ENCODE results near the gene RAB31.

DNA sequence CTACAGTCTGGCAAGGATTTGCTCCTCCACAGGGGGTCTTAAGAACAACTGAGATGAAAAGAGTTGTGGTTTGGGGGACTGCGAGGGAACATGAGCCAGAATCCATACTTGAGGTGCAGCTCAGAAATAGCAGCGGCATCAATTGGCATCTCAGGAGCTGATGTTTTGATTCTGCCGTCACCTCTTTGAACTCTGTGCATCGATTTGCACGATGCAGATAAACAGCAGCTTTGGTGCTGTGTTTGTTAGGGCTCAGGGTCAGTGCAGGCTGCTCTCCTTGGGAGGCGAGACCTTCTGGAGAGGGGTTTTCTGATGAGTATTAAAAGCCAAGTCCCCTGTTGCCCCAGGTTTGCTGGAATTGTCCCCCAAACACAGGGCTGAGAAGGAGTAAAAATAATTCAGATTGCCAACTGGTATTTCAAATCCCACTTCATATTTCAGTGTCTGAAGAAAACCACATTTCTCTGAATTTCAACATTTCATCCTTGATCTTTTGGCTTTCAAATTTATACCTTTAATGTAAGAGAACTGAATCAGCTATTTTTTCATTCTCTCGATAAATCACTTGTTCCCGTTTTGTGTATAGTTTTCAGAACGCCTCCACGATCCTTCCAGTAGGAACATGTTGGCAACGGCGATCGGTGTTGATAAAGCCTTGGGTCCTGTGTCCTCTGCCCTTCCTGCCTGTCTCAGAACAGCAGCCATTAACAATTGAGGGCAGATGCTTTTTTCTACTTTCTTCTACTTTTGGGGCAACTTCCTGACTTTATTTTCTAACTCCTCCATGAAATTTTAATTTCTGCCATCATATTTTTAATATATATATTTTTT, 65.0 kb downstream of the RAB31 start:
- no peak for TF ChIP-seq CTCF (IDR thresholded peaks at IDR 0.05; ENCODE audit: poor library complexity, severe bottlenecking)
- TF ChIP-seq POLR2AphosphoS5 (IDR thresholded peaks at IDR 0.05) = no peak
- TF ChIP-seq RAD21 (conservative IDR thresholded peaks at IDR 0.05) = no peak
- TF ChIP-seq REST (IDR thresholded peaks at IDR 0.05; ENCODE audit: borderline replicate concordance) = no peak

All from neural cell (in vitro differentiated cells).